HepG2 (cell line): ENCODE measurements around the gene PIM3. TPM values are rescaled to one million over a fixed set of nuclear protein-coding genes. Genes with fewer than 3 reads are reported as not detected.
A peak's percentile ranks its signal among the peaks of the same experiment; 100 is the strongest.

Experiments used
- AFF4 ChIP-seq: sonication (generic); formaldehyde crosslinking; IDR thresholded peaks from 2 replicates; pipeline ENCODE4 v1.4.0; 2020; ENCODE audit warnings: missing genetic modification reagents
- CREB1 ChIP-seq, 2 experiments: fragments of 450-650 bp in 1 of 2; IDR thresholded peaks; 2 replicates each; pipeline ENCODE4 v1.6.1; 2016 to 2017; ENCODE audit warnings: control low read depth in 1 of 2, mild to moderate bottlenecking in 1 of 2, missing compliant biosample characterization in 1 of 2, missing genetic modification characterization in 1 of 2
- HDAC6 ChIP-seq: fragments of 200-600 bp; sonication (generic); IDR thresholded peaks from 2 replicates; pipeline ENCODE4 v1.7.0; 2017; ENCODE audit warnings: mild to moderate bottlenecking, antibody characterized with exemption, low read length, low read depth
- IKZF5 ChIP-seq: IDR thresholded peaks from 2 replicates; pipeline ENCODE4 v1.6.1; 2018; ENCODE audit warnings: missing genetic modification reagents, mild to moderate bottlenecking, missing compliant biosample characterization
- KLF12 ChIP-seq: sonication (generic); formaldehyde crosslinking; IDR thresholded peaks from 2 replicates; pipeline ENCODE4 v1.4.0; 2020; ENCODE audit warnings: missing genetic modification reagents, borderline replicate concordance
- MLX ChIP-seq: IDR thresholded peaks from 2 replicates; pipeline ENCODE4 v1.6.1; 2016
- POGK ChIP-seq: sonication (generic); formaldehyde crosslinking; conservative IDR thresholded peaks from 2 replicates; pipeline ENCODE4 v1.8.0; 2022; ENCODE audit warnings: mild to moderate bottlenecking, moderate library complexity, missing genetic modification reagents
- ZBTB25 ChIP-seq: IDR thresholded peaks from 2 replicates; pipeline ENCODE4 v1.6.1; 2018; ENCODE audit warnings: missing genetic modification reagents
- ZMYM4 ChIP-seq: sonication (generic); formaldehyde crosslinking; IDR thresholded peaks from 2 replicates; pipeline ENCODE4 v1.8.1; 2023; ENCODE audit warnings: mild to moderate bottlenecking, missing genetic modification reagents
- ZNF34 ChIP-seq: sonication (generic); formaldehyde crosslinking; IDR thresholded peaks from 2 replicates; pipeline ENCODE4 v1.4.0; 2020; ENCODE audit warnings: mild to moderate bottlenecking, missing genetic modification reagents, borderline replicate concordance
- ZNF441 ChIP-seq: sonication (generic); formaldehyde crosslinking; IDR thresholded peaks from 2 replicates; pipeline ENCODE4 v1.7.0; 2021; ENCODE audit warnings: missing genetic modification reagents, borderline replicate concordance
- ZNF557 ChIP-seq: sonication (generic); formaldehyde crosslinking; IDR thresholded peaks from 2 replicates; pipeline ENCODE4 v1.4.0; 2020; ENCODE audit warnings: missing genetic modification reagents
- ZNF7 ChIP-seq: IDR thresholded peaks from 2 replicates; pipeline ENCODE4 v1.6.1; 2016; ENCODE audit warnings: missing biosample characterization, missing genetic modification reagents
- ZNF772 ChIP-seq: sonication (generic); formaldehyde crosslinking; IDR thresholded peaks from 2 replicates; pipeline ENCODE4 v1.5.0; 2020; ENCODE audit warnings: mild to moderate bottlenecking, missing genetic modification reagents
- ZNF841 ChIP-seq: sonication (generic); formaldehyde crosslinking; IDR thresholded peaks from 2 replicates; pipeline ENCODE4 v1.8.1; 2023; ENCODE audit warnings: missing genetic modification reagents, borderline replicate concordance
- polyA plus RNA-seq, 8 experiments: library from polyadenylated mRNA; depleted of rRNA in 3 of 8; stranded (reverse) in 7 of 8; unstranded in 1 of 8; fragments of >200 nt; fragmentation: Illumina TruSeq in 4 of 8; extraction: Trizol in 4 of 8; gene quantifications; 2 replicates each; pipeline versions ENCODE4 v1.2.1 to v1.2.3, GENCODE V29; 2011 to 2016; ENCODE audit warnings: low read depth in 4 of 8, missing spikeins in 1 of 8, mixed read lengths in 1 of 8; ENCODE audit not compliant: insufficient read depth in 1 of 8
- total RNA-seq, 5 experiments: library from RNA; depleted of rRNA; stranded (reverse); fragments of >200 nt; fragmentation: Illumina TruSeq; extraction: Trizol; gene quantifications; 2 replicates each; pipeline ENCODE4 v1.2.3, GENCODE V29; 2016; ENCODE audit warnings: low read depth in 1 of 5

The PIM3 gene
- total and polyA plus RNA-seq, 2 of the 13 experiments (the other 11 are each of a cell fraction or from before 2014, with no cell fraction given): 21.6 to 31.2 TPM

GRCh38 chr22:49966774-49967705 lies 6.5 kb downstream of the PIM3 start (continued):
- 0 out of 2 replicates have a peak, but pooled peaks have one; percentile 21 for TF ChIP-seq KLF12 (CRISPR knock-in tag)
- TF ChIP-seq CREB1 (IDR thresholded peaks at IDR 0.05): no peak
- no peak for TF ChIP-seq CREB1 (CRISPR knock-in tag; IDR thresholded peaks at IDR 0.05)
- no peak for TF ChIP-seq ZMYM4 (CRISPR knock-in tag)
- TF ChIP-seq ZNF7 (CRISPR knock-in tag): no peak
- no peak for TF ChIP-seq ZNF34 (CRISPR knock-in tag)
- no peak for TF ChIP-seq ZNF557
- TF ChIP-seq AFF4 (CRISPR knock-in tag): no peak
- no peak; the same call in 1 of the 2 replicates for TF ChIP-seq ZNF772 (CRISPR knock-in tag)
- no peak for TF ChIP-seq ZNF441 (CRISPR knock-in tag)
- no peak for TF ChIP-seq ZNF841
- TF ChIP-seq IKZF5: no peak; the same call in 1 of the 2 replicates
- TF ChIP-seq MLX (CRISPR knock-in tag): no peak
- no peak for TF ChIP-seq ZBTB25
- no peak for TF ChIP-seq POGK (CRISPR knock-in tag)
- TF ChIP-seq HDAC6: no peak
